ENCODE results near the gene SLITRK2.

The SLITRK2 gene

DNA sequence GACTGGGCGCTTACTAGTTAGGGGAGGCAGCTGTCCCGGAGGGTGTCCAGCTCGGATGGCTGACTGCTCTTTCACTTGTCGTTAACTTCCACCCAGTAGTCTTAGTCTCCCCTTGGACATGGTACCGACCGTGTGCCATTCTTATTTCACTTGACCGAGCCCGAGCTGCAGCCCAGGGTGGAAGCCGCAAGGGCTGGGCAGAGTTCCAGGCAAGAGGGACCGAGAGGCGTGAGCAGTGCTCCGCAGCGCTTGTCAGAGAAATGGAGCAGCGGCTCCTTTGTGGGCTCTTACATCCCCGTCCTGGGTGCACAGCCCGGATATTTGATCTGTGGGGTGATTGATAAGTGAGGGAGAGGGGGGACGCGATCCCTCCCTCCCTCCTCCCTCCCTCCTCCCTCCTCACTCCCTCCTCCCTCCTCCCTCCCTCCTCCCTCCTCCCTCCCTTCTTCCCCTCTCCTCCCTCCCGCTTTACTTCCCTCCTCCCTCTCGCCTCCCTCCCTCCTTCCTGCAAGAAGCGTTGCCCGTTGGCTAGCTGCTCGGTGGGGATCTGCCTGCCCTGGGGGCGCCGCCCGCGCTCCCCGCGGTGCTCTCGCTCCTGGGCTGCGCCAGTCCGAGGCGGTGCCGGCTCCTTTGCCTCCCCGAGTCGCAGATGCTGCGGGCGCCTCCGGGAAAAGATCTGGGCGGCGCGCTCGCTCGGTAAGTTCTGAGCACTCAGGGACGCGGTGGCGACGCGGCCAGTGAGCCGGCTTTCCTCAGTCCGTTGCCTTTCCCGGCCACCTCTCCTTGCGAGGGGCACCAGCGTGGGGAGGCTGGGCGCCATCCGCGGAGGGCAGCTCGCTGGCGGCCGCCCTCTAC, at the start of gene SLITRK2:
Gene SLITRK2 (plus strand): TSS at position 499 of the 855 bp plus-strand sequence. CDS start 4,597 bp downstream, outside the sequence.
- peak; percentile 5 for DNase-seq

- DNase-seq: no peak
These were observed 44.6 kb upstream of the SLITRK2 start for GRCh38 chrX:145773006-145773405.

DNA sequence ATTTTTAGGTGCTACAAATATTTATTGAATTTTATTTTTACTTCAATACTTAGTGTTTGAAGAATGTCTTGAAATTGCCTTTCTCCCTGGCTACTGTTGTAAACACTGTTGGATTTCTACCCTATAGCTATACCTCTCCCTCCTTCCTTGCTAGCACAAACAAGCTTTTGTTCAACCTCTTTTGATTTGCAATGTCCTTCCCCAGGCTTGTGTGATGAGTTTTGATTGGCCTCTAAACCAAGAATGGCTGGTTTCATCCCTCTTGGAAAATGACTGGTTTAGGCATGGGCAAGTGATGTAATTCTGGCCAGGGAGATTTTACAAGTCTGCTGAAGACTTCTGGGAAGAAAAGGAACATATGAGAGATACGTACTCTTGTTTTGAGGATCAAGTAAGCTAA, 25.3 kb upstream of the SLITRK2 start:
- DNase-seq: no peak

GRCh38 chrX:145803508-145803907, 14.1 kb upstream of the SLITRK2 start:
- no peak for DNase-seq

DNA sequence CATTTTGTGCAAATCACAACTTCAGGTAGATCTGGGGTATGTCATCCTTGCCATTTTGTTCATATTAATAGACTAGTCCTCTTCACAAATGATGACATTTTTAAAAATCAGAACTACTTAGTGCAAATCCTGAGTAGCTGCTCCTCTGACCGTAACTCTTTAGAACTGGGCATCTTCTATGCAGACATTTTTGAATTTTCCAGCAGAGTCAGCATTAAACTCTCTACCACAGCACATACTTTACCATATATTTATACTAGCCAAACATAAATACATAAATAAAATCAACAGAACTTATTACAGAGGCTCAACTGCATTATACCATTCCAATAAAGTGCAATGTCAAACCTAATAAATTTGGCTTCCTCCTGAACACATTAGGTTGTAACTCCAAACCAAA, 4.5 kb upstream of the SLITRK2 start:
- DNase-seq: no peak

- DNase-seq: no peak
These were observed 871 bp upstream of the SLITRK2 start for GRCh38 chrX:145816601-145817315.

DNA sequence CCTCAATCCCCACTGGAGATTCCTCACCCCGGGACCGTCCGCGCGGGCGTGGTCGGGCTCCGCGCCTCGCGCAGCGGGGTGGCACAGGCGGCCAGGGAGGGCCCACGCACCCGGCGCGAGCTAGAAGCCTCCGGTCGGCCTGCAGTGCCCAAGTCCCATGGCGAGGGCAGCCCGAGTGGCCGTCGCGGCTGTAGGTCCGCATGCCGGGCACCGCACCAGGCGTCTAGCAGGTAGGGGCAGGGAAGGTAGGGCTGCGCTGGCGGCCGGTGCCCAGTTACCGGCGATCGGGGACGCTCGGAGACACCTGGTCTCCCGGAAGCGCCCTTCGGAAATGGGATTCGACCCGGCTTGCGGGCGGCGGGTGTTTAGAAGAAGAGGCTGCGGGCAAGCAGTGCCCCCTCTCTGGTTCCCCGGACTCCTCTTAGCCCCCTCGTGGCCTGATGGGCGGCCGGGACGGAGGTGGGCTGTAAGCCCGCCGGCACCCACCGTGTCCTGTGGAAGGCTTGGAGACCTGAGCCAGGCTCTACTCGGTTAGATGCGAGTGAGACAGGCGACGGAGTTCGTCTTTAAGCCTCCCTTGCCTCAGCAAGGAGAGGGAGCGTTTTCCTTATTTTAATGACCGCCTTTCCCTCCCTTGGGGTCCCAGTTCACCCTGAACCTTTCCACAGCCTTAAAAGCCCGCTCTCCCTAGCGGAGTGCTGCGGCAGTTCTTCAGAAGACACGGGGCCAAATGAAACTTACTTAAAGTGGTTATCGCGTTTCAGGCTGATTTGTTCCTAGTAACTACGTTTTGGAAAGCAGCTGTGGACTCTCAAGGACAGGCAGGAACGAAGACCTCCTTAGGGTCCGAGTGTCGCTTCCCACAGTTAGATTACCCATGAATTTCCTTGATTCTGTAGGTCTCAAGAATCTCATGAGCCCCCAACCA, 821 bp downstream of the SLITRK2 start:
- no peak for DNase-seq

DNA sequence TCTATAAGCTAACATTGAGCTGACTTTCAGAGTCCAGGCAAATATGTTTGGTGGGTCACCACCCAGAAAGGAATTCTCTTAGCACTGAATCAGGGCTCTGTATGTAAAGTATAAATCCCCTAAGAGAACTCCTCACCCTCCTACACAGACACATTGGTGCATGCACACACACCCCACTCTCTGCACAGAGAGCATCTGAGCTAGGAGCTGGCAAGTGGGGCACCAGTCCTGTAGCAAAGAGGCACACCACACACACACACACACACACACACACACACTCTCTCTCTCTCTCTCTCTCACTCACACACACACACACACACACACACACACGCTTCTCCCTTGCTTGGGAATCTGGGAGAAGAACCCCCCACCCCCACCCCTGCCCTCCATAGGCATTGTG, 3.2 kb downstream of the SLITRK2 start:
- DNase-seq: no peak

GRCh38 chrX:145821291-145821897, 3.8 kb downstream of the SLITRK2 start:
- DNase-seq: peak; percentile 80

- no peak for DNase-seq
These were observed 4.4 kb downstream of the SLITRK2 start for GRCh38 chrX:145821898-145822571.

DNA sequence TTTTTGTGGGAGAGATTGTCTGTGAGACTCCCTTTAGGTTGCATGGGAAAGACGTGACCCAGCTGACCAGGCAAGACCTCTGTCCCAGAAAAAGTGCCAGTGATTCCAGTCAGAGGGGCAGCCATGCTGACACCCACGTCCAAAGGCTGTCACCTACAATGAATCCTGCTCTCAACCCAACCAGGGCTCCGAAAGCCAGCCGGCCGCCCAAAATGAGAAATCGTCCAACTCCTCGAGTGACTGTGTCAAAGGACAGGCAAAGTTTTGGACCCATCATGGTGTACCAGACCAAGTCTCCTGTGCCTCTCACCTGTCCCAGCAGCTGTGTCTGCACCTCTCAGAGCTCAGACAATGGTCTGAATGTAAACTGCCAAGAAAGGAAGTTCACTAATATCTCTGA, 5.5 kb downstream of the SLITRK2 start:
- DNase-seq: no peak

GRCh38 chrX:145825896-145826295, 8.3 kb downstream of the SLITRK2 start:
- DNase-seq: peak; percentile 58

- no peak for DNase-seq
These were observed 8.8 kb downstream of the SLITRK2 start for GRCh38 chrX:145826466-145826865.

DNA sequence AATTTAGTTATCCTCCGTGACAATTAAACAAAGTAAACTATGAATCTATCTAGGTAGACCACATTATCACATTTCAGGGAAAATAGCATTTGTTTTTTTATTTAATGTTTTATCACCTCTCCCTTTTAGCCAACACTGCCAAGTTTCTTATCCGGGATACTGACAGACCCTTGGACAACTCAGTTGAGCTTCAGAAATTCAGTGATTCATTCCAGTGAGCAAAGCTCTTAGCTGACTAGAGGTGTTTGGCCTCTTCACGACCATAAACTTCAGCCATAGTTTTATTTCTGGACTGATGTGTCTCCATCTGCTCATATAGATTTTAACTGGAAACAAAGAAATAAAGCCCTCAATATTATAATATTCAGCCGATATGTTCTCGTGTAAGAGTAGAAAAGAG, 15.2 kb downstream of the SLITRK2 start:
- DNase-seq: no peak

DNA sequence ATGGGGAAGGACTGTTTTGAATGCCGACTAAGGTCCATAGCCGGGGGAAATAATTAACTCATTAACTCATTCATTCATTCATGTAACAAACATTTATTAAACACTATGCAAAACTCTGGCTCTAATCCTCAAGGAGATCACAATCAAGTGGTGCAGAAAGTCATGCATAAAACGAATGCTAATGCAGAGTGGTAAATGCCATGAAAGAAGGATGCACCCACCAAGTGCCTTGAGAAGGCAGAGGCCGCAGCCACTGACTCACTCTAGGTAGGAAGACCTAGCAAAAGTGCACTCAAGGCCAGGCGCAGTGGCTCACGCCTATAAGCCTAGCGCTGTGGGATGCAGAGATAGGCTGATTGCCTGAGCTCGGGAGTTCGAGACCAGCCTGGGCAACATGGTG, 22.9 kb downstream of the SLITRK2 start:
- no peak for DNase-seq

- no peak for DNase-seq
These were observed 25.7 kb downstream of the SLITRK2 start for GRCh38 chrX:145843146-145843904.

- DNase-seq: no peak
These were observed 27.3 kb downstream of the SLITRK2 start for GRCh38 chrX:145844886-145845285.

GRCh38 chrX:145848448-145848847, 30.8 kb downstream of the SLITRK2 start:
- DNase-seq: no peak

GRCh38 chrX:145848857-145849256, 31.2 kb downstream of the SLITRK2 start:
- DNase-seq: no peak

DNA sequence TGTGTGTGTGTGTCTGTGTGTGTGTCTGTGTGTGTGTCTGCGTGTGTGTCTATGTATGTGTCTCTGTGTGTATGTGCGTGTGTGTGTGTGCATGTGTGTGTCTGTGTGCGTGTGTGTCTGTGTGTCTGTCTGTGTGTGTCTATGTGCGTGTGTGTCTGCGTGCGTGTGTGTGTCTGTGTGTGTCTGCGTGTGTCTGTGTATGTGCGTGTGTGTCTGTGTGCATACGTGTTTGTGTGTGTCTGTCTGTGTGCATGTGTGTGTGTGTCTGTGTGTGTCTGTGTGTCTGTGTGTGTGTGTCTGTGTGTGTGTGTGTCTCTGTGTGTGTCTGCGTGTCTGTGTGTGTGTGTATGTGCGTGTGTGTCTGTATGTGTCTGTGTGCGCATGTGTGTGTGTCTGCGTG, 35.6 kb downstream of the SLITRK2 start:
- no peak for DNase-seq

DNA sequence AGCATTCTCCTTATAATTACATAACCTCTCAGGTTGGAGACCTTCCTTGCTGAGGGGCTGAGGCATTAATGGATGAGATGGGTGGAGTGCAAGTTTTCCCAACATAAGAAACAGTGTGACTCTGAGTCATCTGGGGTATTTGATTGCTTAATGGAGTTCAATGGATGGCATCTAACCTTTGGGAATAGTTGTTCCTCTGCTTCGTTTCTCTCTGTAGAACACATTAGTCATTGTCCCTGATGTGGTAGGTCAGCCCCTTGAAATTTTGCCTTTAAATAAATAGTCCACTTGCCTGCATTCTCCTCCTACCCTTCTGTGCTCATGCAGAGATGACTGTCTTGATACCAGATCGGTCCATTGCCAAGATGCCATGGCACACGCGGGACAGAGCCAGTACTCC, 38.6 kb downstream of the SLITRK2 start:
- DNase-seq: no peak
